PC-9 (cell line): Measurements from ENCODE around the gene SLC26A4.

ENCODE experiments used
- CTCF ChIP-seq: fragments of 200-600 bp; sonication (generic); conservative IDR thresholded peaks from 2 replicates; pipeline ENCODE4 v1.6.1; 2017; ENCODE audit warnings: mixed run types, antibody characterized with exemption, mild to moderate bottlenecking, moderate library complexity
- EZH2 ChIP-seq: fragments of 200-600 bp; sonication (generic); IDR thresholded peaks from 2 replicates; pipeline ENCODE4 v1.8.0; 2017; ENCODE audit warnings: antibody characterized with exemption, low read depth

- no peak for TF ChIP-seq CTCF
- no peak for TF ChIP-seq EZH2
Measured at GRCh38 chr7:107630342-107630741, 30.3 kb upstream of the SLC26A4 start.
